ENCODE measurements around the gene RMND5B.

RMND5B gene

GRCh38 chr5:178136990-178137389, 6.2 kb downstream of the RMND5B start:
- DNase-seq = no peak

GRCh38 chr5:178137991-178138390, 7.2 kb downstream of the RMND5B start:
- no peak for DNase-seq

GRCh38 chr5:178141550-178141949, 10.7 kb downstream of the RMND5B start:
- no peak for DNase-seq

GRCh38 chr5:178142642-178143041, 11.8 kb downstream of the RMND5B start:
- DNase-seq = no peak

GRCh38 chr5:178143246-178143645, 12.4 kb downstream of the RMND5B start:
- no peak for DNase-seq

- DNase-seq = no peak
Observed at GRCh38 chr5:178143901-178144300, 13.1 kb downstream of the RMND5B start.

GRCh38 chr5:178145965-178146820, 15.4 kb downstream of the RMND5B start:
- DNase-seq = peak; percentile 71

- no peak for DNase-seq
Observed at GRCh38 chr5:178147406-178147805, 16.6 kb downstream of the RMND5B start.

- no peak for DNase-seq
Observed at GRCh38 chr5:178149199-178149932, 18.6 kb downstream of the RMND5B start.

GRCh38 chr5:178150977-178151734, 20.3 kb downstream of the RMND5B start:
- no peak for DNase-seq

GRCh38 chr5:178152491-178153444, 22.0 kb downstream of the RMND5B start:
- no peak for DNase-seq

GRCh38 chr5:178153530-178154340, 22.9 kb downstream of the RMND5B start, which contains the start of gene NHP2:
TSS of gene NHP2 (minus strand) at chr5:178153885. CDS start at chr5:178153817, 68 bp downstream.
- DNase-seq = peak; percentile 98

GRCh38 chr5:178155065-178155464, 24.3 kb downstream of the RMND5B start:
- no peak for DNase-seq

GRCh38 chr5:178160176-178160575, 29.4 kb downstream of the RMND5B start:
- DNase-seq = no peak

GRCh38 chr5:178162481-178162880, 31.7 kb downstream of the RMND5B start:
- DNase-seq = no peak

- DNase-seq = peak; percentile 92
Observed at GRCh38 chr5:178163772-178164735, 33.2 kb downstream of the RMND5B start.

- DNase-seq = no peak
Observed at GRCh38 chr5:178165581-178165980, 34.8 kb downstream of the RMND5B start.

GRCh38 chr5:178170455-178170854, 39.6 kb downstream of the RMND5B start:
- no peak for DNase-seq

GRCh38 chr5:178174456-178174855, 43.6 kb downstream of the RMND5B start:
- DNase-seq = no peak

GRCh38 chr5:178176791-178177190, 46.0 kb downstream of the RMND5B start:
- no peak for DNase-seq

All from activated naive CD4-positive, alpha-beta T cell treated with anti-CD3 and anti-CD28 coated beads, Interleukin-2, amount 50 U/mL, for 16 hours (primary cell).